SJCRH30 (cell line): ENCODE results near the gene ESYT3. TPM values are rescaled to one million over a fixed set of nuclear protein-coding genes. Genes with fewer than 3 reads are reported as not detected.
A peak's percentile ranks its signal among the peaks of the same experiment; 100 is the strongest.

Experiments
- DNase-seq, 2 experiments: peaks; one replicate each; pipeline ENCODE4 v3.0.0-alpha.2; 2015 to 2020
- H3K27ac ChIP-seq: fragments of 250-450 bp; sonication (Bioruptor Pico); 2 replicates; pipeline ENCODE4 v1.5.1; 2020; ENCODE audit warnings: mild to moderate bottlenecking, moderate library complexity
- H3K27me3 ChIP-seq: fragments of 250-450 bp; sonication (Bioruptor Pico); 2 replicates; pipeline ENCODE4 v1.5.1; 2020; ENCODE audit warnings: mild to moderate bottlenecking, moderate library complexity
- H3K36me3 ChIP-seq: fragments of 250-450 bp; sonication (Bioruptor Pico); 2 replicates; pipeline ENCODE4 v1.5.1; 2020; ENCODE audit warnings: mild to moderate bottlenecking, moderate library complexity
- H3K4me1 ChIP-seq: fragments of 250-450 bp; sonication (Bioruptor Pico); 2 replicates; pipeline ENCODE4 v1.5.1; 2020; ENCODE audit warnings: mild to moderate bottlenecking, moderate library complexity
- H3K4me3 ChIP-seq: fragments of 250-450 bp; sonication (Bioruptor Pico); 2 replicates; pipeline ENCODE4 v1.5.1; 2020; ENCODE audit warnings: mild to moderate bottlenecking, moderate library complexity
- H3K9me3 ChIP-seq: fragments of 250-450 bp; sonication (Bioruptor Pico); replicated peaks from 2 replicates; pipeline ENCODE4 v1.5.1; 2020; ENCODE audit warnings: mild to moderate bottlenecking, moderate library complexity
- total RNA-seq: library from RNA; depleted of rRNA; stranded (reverse); fragments of >200 nt; shearing (Covaris generic); gene quantifications from 2 replicates; pipeline ENCODE4 v1.2.3, GENCODE V29; 2014

ESYT3 gene
- total RNA-seq, 1 experiment from 2014 or later, result 0.69 TPM

DNA sequence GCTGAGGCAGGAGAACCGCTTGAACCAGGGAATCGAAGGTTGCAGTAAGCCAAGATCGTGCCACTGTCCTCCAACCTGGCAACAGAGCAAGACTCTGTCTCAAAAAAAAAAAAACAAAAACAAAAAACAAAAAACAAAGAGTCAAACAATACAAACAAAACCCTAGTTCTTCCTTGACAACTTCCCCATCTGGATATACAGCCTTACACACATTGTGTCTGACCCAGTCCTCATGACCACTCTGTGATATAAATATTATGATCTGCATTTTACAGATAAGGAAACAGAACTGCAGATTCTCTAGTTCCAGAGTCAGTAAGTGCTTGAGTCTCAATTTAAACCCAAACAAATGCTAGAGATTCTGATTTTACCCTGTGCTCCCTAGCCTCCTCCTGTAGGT is 4.8 kb upstream of the ESYT3 start:
- H3K4me3 ChIP-seq, result no peak overlapping the region
- H3K27me3 ChIP-seq, result no peaks in the 10 kb centered on the region
- H3K9me3 ChIP-seq, result no peaks in the 10 kb centered on the region
- H3K27ac ChIP-seq, result no peak overlapping the region
- DNase-seq, result no peak
- H3K4me1 ChIP-seq, result no peaks in the 10 kb centered on the region
- H3K36me3 ChIP-seq, result no peaks in the 10 kb centered on the region

DNA sequence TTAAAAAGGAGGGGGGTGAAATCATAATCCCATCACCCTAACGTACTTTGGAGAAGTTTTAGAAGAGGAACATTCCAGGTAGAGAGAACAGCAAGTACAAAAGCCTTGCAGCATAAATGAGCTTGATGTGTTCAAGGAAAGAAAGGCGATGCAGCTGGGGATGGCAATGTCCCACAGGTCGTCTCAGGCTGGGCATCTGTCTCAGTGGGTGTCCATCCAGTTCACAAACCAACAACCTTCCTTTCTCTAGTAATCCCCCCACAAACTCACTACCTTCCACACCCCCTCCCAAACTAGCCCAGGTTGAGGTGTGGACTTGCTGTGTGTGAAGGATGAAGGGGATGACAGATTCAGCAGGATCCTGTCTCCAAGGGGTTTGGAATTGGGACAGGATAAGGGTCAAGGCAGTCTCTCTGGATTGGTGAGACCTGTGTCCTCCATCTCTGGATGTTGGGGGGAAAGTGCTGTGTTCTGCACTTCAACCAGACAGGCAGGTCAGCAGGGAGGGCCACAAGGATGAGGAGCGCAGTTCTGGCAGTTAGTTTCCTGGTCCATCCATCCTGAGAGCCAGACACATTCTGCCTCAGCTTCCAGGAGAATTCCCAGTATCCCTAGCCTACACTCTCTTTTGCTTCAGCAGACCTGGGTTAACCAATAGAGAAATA is 1.7 kb upstream of the ESYT3 start:
- DNase-seq, result no peak
- Histone ChIP-seq H3K4me1 (no peaks in the 10 kb centered on the region), H3K27me3 (no peaks in the 10 kb centered on the region), H3K27ac (no peak overlapping the region), H3K4me3 (no peak overlapping the region), H3K36me3 (no peaks in the 10 kb centered on the region), H3K9me3 (no peaks in the 10 kb centered on the region)

DNA sequence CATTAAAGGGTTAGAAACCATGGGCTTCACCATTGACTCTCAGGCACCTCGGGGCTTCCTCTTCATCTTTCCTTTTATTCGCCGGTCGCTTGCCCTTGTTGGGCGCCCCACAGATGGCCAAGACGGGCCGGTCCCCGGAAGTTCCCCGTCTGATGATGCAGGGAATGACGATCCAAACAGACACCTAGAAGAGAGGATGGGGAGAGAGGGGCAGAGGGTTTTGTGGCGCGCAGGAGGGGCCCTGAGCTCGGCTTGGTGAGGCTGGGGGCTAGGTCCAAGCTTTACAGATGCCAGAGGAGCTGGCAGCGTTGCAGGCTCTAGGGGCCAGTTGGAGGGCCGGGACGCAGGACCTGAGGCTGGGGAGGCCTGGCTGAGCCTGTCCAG is 532 bp upstream of the ESYT3 start:
- Histone ChIP-seq H3K27me3 (no peaks in the 10 kb centered on the region), H3K4me3 (no peak overlapping the region)

DNA sequence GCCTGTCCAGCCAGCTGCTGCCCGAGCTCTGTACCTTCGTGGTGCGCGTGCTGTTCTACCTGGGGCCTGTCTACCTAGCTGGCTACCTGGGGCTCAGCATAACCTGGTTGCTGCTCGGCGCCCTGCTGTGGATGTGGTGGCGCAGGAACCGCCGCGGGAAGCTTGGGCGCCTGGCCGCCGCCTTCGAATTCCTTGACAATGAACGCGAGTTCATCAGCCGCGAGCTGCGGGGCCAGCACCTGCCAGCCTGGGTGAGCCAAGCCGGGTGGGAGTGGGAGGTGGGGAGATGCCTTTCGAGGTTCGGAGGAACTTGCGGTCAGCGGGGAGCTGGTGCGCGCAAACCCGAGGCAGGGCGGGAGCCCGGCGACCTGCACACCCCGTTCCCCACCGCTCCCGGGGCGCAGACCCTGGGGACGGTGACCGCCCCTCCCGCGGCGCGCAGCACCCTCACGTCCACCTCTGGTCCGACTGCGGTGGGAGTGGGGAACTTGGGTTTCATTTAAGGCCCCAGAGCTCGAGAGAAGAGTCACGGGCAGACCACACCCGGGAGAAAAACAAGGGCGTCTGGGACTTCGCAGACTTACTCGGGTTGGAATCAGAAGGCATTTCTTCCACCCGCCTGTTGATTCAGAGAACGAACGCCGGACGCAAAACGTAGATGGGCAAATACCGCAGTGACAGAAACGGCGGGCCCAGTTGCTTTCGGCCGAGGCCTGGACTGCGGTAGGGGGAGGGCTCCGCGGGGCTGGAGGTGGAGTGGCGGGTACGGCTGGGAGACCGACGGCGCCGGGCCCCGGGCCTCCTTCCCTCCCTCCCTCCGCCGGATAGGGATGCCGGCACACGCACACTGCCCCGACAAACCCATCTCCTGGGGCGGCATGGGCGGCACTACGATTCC is 708 bp downstream of the ESYT3 start:
- no peaks in the 10 kb centered on the region for H3K36me3 ChIP-seq
- H3K9me3 ChIP-seq, result no peaks in the 10 kb centered on the region
- H3K27ac ChIP-seq, result no peak overlapping the region
- H3K27me3 ChIP-seq, result no peaks in the 10 kb centered on the region
- no peak overlapping the region for H3K4me3 ChIP-seq
- DNase-seq, result no peak
- peaks cover 20% of the 10 kb centered on the region for H3K4me1 ChIP-seq

More for the DNA sequence above, 532 bp upstream of the ESYT3 start:
- peaks cover 8% of the 10 kb centered on the region; the same call in 1 of the 2 replicates for H3K4me1 ChIP-seq
- no peak overlapping the region for H3K27ac ChIP-seq
- DNase-seq, result no peak
- no peaks in the 10 kb centered on the region for H3K36me3 ChIP-seq
- no peaks in the 10 kb centered on the region for H3K9me3 ChIP-seq

DNA sequence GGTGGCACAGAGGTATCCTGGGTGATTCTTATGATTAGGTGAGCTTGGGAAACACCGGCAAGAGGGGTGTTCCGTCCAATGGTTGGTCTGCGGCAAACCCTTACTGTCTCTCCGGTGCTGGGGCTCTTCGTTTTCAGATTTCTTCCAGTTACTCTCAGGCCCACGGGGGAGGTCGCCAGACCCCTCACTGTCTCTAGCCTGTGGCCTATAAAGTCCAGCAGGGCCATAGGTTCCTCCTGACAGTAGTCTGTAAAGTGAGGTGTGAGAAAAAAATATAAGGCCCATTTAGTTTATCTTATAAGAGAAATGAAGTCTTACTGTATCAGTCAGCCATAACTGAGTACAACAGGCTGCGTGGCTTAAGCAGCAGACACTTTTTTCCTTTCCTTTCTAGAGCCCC is 1.4 kb downstream of the ESYT3 start:
- Histone ChIP-seq H3K4me3 (no peak overlapping the region), H3K36me3 (no peaks in the 10 kb centered on the region), H3K4me1 (peaks cover 27% of the 10 kb centered on the region), H3K27me3 (no peaks in the 10 kb centered on the region), H3K9me3 (no peaks in the 10 kb centered on the region), H3K27ac (no peak overlapping the region)
- no peak for DNase-seq

DNA sequence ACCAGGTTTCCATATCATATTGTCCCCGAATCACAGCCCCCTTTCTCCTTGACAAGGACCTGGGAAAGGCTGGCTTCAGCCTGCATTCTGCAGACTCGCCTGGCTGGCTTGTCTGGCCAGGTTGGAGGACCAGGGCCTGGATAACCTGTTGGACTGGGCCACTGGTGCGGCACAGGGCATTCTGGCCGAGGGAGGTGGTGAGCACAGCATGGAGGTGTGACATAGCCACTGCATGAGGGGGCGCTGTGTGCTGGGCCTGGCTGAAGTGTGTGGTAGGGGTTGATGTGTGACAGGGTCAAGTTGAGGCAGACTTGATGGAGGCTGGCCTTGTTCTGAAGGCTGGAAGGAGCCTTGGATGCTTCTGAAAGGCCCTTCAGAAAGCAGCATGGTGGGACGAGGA is 2.9 kb downstream of the ESYT3 start:
- Histone ChIP-seq H3K27me3 (no peaks in the 10 kb centered on the region), H3K4me1 (peaks cover 36% of the 10 kb centered on the region)

DNA sequence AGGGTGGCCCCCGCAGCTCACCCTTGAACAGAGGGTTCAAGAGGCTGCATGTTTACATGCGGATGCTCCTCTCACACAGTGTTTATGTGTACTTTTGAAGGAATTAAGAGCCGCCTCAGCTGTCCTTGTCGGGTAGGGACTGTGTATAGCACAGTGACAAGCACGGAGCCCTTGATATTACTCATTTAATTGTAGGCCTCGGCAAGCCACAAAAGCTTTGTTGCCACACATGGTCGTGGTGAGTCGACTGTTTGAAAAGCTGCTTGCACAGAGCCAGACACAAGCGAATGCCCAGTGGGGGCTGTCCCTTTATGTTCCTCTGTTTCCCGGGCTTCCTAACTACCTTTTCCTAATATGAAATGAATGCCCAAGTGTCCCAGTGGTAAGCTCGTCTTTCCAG is 4.5 kb downstream of the ESYT3 start:
- DNase-seq, result peak; percentile 55 to 66
- Histone ChIP-seq H3K4me1 (peaks cover 50% of the 10 kb centered on the region), H3K9me3 (no peaks in the 10 kb centered on the region), H3K27me3 (no peaks in the 10 kb centered on the region), H3K36me3 (no peaks in the 10 kb centered on the region), H3K4me3 (peak overlapping the region; percentile 30), H3K27ac (peak overlapping the region; percentile 9; the same call in 1 of the 2 replicates)

More for the DNA sequence above, 2.9 kb downstream of the ESYT3 start:
- H3K9me3 ChIP-seq, result no peaks in the 10 kb centered on the region
- no peak overlapping the region for H3K27ac ChIP-seq
- no peak for DNase-seq
- H3K4me3 ChIP-seq, result no peak overlapping the region
- H3K36me3 ChIP-seq, result no peaks in the 10 kb centered on the region

DNA sequence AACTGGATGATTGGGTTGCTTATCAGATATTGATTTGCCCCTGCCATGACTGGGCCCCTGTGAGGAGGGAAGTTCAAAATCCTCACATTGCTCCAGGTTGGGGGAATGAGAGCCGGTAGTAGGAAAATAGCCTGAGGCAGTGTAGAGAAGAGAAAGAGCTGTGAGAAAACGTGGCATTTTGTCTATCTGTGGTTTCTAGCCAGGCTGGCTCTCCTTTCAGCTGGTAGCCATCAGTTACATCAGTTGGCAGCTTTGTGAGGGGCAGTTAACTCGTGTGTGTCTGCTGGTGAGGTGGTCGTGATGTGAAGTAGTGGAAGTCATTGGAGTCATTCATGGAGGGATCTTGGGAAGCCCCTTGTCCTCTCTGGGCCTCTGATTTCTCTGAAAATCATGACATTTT is 5.2 kb downstream of the ESYT3 start:
- Histone ChIP-seq H3K27ac (peak overlapping the region; percentile 9; the same call in 1 of the 2 replicates), H3K27me3 (no peaks in the 10 kb centered on the region), H3K4me1 (peaks cover 53% of the 10 kb centered on the region), H3K9me3 (no peaks in the 10 kb centered on the region), H3K4me3 (peak overlapping the region; percentile 30), H3K36me3 (no peaks in the 10 kb centered on the region)
- DNase-seq, result peak; percentile 28 to 62

DNA sequence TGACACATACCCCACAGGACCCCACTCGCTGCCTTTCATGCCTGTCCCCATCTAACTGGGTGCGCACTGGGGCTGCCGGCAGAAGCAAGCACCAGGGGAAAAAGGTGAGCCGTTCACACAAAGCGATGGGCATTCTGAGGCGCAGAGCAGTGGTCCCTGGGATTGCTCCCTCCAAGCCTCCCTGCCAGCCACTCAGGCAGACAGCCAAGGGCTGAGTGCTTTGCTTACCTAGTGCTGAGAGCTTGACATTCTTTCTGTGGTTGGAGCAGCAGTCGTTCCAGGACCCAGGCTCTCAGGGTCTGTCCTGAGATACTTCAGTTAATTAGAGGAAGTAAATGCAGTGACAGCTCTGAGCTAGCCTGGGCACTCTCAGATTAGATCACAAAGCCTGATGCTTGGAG is 5.7 kb downstream of the ESYT3 start:
- no peak overlapping the region; the same call in 1 of the 2 replicates for H3K4me3 ChIP-seq
- H3K36me3 ChIP-seq, result no peaks in the 10 kb centered on the region
- H3K27me3 ChIP-seq, result no peaks in the 10 kb centered on the region
- peak; percentile 66 for DNase-seq
- H3K9me3 ChIP-seq, result no peaks in the 10 kb centered on the region
- H3K4me1 ChIP-seq, result peaks cover 53% of the 10 kb centered on the region
- H3K27ac ChIP-seq, result no peak overlapping the region; the same call in 1 of the 2 replicates

DNA sequence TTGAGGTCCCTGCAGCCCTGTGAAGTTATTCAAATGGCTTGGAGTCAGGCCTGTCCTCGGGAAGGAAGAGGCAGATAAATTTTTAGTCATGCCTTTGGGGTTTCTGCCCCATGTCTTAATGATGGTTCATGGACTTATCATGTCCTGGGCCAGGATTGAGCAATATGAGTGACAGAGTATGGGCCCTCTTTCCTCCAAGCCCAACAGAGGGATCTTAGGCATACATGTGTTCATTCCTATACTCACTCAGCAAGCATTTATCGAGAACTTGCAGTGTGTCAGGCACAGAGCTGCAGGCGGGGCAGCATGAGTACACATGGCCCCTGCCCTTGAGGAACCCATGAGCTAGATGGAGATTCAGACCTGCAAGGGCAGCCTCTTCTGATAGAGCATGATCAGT is 6.2 kb downstream of the ESYT3 start:
- H3K4me3 ChIP-seq, result no peak overlapping the region
- no peaks in the 10 kb centered on the region for H3K27me3 ChIP-seq
- H3K4me1 ChIP-seq, result peaks cover 53% of the 10 kb centered on the region
- H3K36me3 ChIP-seq, result no peaks in the 10 kb centered on the region
- no peaks in the 10 kb centered on the region for H3K9me3 ChIP-seq
- DNase-seq, result no peak
- no peak overlapping the region for H3K27ac ChIP-seq

DNA sequence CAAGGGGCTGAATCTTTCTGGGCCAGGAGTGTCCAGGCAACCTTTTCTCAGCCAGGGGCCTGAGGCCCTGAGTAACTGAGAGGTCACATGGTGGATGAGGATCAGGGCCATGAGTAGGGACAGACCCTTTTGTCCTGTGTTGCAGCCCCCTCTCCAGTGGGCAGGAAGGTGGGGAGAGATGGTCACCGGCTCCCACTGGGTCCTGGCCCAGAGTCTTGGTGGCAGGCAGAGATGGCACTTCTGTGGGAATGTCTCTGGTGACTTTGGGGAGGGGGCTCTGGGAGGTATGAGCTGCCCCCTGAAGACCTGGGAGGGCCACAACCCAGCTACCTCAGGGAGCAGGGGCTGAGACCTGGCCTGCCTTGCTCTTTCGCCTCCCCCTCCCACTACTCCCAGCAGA is 6.8 kb downstream of the ESYT3 start:
- Histone ChIP-seq H3K4me1 (peaks cover 53% of the 10 kb centered on the region), H3K9me3 (no peaks in the 10 kb centered on the region), H3K4me3 (no peak overlapping the region), H3K36me3 (no peaks in the 10 kb centered on the region), H3K27ac (no peak overlapping the region), H3K27me3 (no peaks in the 10 kb centered on the region)
- DNase-seq, result no peak

DNA sequence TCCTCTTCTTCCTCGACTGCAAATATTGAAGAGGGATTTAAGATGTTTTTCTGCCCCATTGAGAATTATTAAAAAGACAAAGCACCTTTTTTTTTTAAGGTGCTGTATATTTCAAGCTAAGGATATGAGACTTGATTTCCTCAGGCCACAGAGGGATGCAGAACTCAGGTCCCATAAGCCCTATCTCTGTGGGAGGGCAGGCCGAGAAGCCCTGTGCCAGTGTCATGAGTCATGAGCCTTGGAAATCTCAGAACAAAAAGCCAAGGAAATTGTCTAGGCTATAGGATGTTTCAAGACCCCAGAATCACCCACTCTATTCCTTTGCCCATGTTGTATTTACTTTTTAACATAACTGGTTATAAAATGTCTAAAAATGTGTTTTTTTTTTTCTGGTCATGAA is 7.3 kb downstream of the ESYT3 start:
- peaks cover 53% of the 10 kb centered on the region for H3K4me1 ChIP-seq
- no peak for DNase-seq
- H3K27ac ChIP-seq, result no peak overlapping the region
- no peaks in the 10 kb centered on the region for H3K27me3 ChIP-seq
- H3K9me3 ChIP-seq, result no peaks in the 10 kb centered on the region
- no peaks in the 10 kb centered on the region for H3K36me3 ChIP-seq
- H3K4me3 ChIP-seq, result no peak overlapping the region

DNA sequence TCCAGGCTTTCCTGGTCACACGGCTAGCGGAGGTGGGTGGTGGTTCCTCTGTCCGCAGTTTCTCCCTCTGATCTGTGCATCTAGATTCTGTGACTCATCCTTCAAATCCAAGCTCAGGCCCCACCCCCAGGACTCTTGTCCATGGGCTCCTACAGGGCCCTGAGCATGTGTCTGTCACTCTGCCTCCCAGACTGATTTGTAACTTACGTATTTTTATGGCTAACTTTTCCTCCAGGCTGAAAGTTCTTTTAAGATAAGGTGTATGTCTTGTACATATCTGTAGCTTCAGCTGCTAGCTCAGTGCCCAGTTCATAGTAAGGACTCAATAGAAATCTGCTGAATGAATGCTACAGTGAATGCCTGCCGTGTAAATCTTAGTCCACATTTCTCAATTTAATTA is 8.0 kb downstream of the ESYT3 start:
- H3K4me1 ChIP-seq, result peaks cover 53% of the 10 kb centered on the region
- H3K9me3 ChIP-seq, result no peaks in the 10 kb centered on the region
- H3K27me3 ChIP-seq, result no peaks in the 10 kb centered on the region
- H3K27ac ChIP-seq, result no peak overlapping the region
- no peaks in the 10 kb centered on the region for H3K36me3 ChIP-seq
- peak; percentile 49 to 64 for DNase-seq
- no peak overlapping the region for H3K4me3 ChIP-seq

DNA sequence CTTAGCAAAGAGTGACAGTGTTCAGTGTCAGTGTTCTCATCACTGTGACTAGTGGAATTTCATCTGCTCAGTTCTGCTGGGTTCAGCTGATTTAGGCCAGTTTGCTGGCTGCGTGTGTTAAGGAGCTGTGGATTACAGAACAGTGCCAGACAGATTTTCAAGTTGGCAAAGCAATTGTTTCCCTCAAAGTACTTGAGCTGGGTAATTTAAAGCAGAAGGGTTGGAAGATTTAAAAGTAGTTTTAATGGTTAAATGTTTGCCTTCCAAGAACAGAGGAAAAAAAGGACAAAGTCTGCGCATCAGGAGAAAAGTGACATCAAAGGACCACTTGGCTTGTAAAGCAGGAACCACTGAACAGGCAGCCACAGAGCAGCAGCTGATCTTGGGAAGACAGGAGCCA is 8.7 kb downstream of the ESYT3 start:
- Histone ChIP-seq H3K4me1 (peaks cover 53% of the 10 kb centered on the region), H3K27ac (no peak overlapping the region), H3K27me3 (no peaks in the 10 kb centered on the region), H3K36me3 (no peaks in the 10 kb centered on the region), H3K9me3 (no peaks in the 10 kb centered on the region), H3K4me3 (no peak overlapping the region)
- DNase-seq, result no peak
